Uterus (tissue), 2 donors: ENCODE data around the gene NKD2.

Experiments used
- CTCF ChIP-seq, 4 experiments: fragments of 200-600 bp in 2 of 4; fragments of 450-650 bp in 2 of 4; sonication (generic) in 2 of 4; IDR thresholded peaks; one replicate each; pipeline ENCODE4 v1.5.1; 2016 to 2019; ENCODE audit warnings: antibody characterized with exemption in 4 of 4, mild to moderate bottlenecking in 2 of 4, moderate library complexity in 1 of 4
- POLR2A ChIP-seq, 2 donors: fragments of 450-650 bp; IDR thresholded peaks; one replicate each; pipeline ENCODE4 v1.6.1; 2016; ENCODE audit warnings: antibody characterized with exemption in 2 of 2, mild to moderate bottlenecking in 1 of 2, moderate library complexity in 1 of 2

GRCh38 chr5:1016036-1016435, 7.4 kb downstream of the NKD2 start:
- TF ChIP-seq POLR2A (IDR thresholded peaks at IDR 0.05) = no peak
- no peak for TF ChIP-seq CTCF (IDR thresholded peaks at IDR 0.05)
